ELF-1 (cell line): ENCODE data around the gene FREM2.
A peak's percentile ranks its signal among the peaks of the same experiment; 100 is the strongest.

Source experiments
- DNase-seq: peaks from one replicate; pipeline ENCODE4 v3.0.0-alpha.2; 2016; ENCODE audit warnings: low read depth, low spot score

FREM2 gene

GRCh38 chr13:38883783-38884182, 196.9 kb downstream of the FREM2 start:
- no peak for DNase-seq

- DNase-seq, result peak; percentile 63
Measured at GRCh38 chr13:38888309-38888708, 201.4 kb downstream of the FREM2 start.

GRCh38 chr13:38895075-38895474, 208.2 kb downstream of the FREM2 start:
- no peak for DNase-seq

GRCh38 chr13:38897521-38897920, 210.6 kb downstream of the FREM2 start:
- no peak for DNase-seq

- DNase-seq, result no peak
Measured at GRCh38 chr13:38898481-38898880, 211.6 kb downstream of the FREM2 start.

- no peak for DNase-seq
Measured at GRCh38 chr13:38899571-38899970, 212.7 kb downstream of the FREM2 start.

- DNase-seq, result no peak
Measured at GRCh38 chr13:38900188-38900587, 213.3 kb downstream of the FREM2 start.

- DNase-seq, result no peak
Measured at GRCh38 chr13:38902551-38902950, 215.7 kb downstream of the FREM2 start.

GRCh38 chr13:38905081-38905480, 218.2 kb downstream of the FREM2 start:
- DNase-seq, result no peak

GRCh38 chr13:38905861-38906260, 219.0 kb downstream of the FREM2 start:
- peak; percentile 34 for DNase-seq

- no peak for DNase-seq
Measured at GRCh38 chr13:38908574-38908973, 221.7 kb downstream of the FREM2 start.

- no peak for DNase-seq
Measured at GRCh38 chr13:38914070-38914469, 227.2 kb downstream of the FREM2 start.

GRCh38 chr13:38921081-38921480, 234.2 kb downstream of the FREM2 start:
- DNase-seq, result no peak

GRCh38 chr13:38922170-38922569, 235.3 kb downstream of the FREM2 start:
- no peak for DNase-seq

- no peak for DNase-seq
Measured at GRCh38 chr13:38933786-38934185, 246.9 kb downstream of the FREM2 start.
